Measurements from ENCODE around the gene TMTC2.

TMTC2 gene

GRCh38 chr12:83136411-83136810 lies 449.7 kb downstream of the TMTC2 start:
- no peak overlapping the region for H3K27ac ChIP-seq
- CTCF ChIA-PET = no interaction called here
- POLR2A ChIA-PET (ENCODE audit: low non-redundant PET) = no interaction called here
- no peak for TF ChIP-seq CTCF (conservative IDR thresholded peaks at IDR 0.05; ENCODE audit: low read depth)
- DNase-seq (ENCODE audit: low spot score) = no peak

- ChIA-PET POLR2A (ENCODE audit: low non-redundant PET) (no interaction called here), CTCF (no interaction called here)
- H3K27ac ChIP-seq = no peak overlapping the region
- TF ChIP-seq CTCF (conservative IDR thresholded peaks at IDR 0.05; ENCODE audit: low read depth) = no peak
- DNase-seq (ENCODE audit: low spot score) = no peak
Observed at GRCh38 chr12:83140135-83140534, 453.4 kb downstream of the TMTC2 start.

GRCh38 chr12:83141460-83141994 lies 454.8 kb downstream of the TMTC2 start:
- DNase-seq (ENCODE audit: low spot score) = no peak
- no peak overlapping the region for H3K27ac ChIP-seq
- ChIA-PET CTCF (no interaction called here), POLR2A (ENCODE audit: low non-redundant PET) (no interaction called here)
- TF ChIP-seq CTCF (conservative IDR thresholded peaks at IDR 0.05; ENCODE audit: low read depth) = no peak

- ChIA-PET POLR2A (ENCODE audit: low non-redundant PET) (no interaction called here), CTCF (no interaction called here)
- TF ChIP-seq CTCF (conservative IDR thresholded peaks at IDR 0.05; ENCODE audit: low read depth) = no peak
- no peak for DNase-seq (ENCODE audit: low spot score)
- H3K27ac ChIP-seq = no peak overlapping the region
Observed at GRCh38 chr12:83142914-83143313, 456.2 kb downstream of the TMTC2 start.

GRCh38 chr12:83143950-83144349 lies 457.2 kb downstream of the TMTC2 start:
- no peak for DNase-seq (ENCODE audit: low spot score)
- no peak for TF ChIP-seq CTCF (conservative IDR thresholded peaks at IDR 0.05; ENCODE audit: low read depth)
- no peak overlapping the region for H3K27ac ChIP-seq
- POLR2A ChIA-PET (ENCODE audit: low non-redundant PET) = no interaction called here
- CTCF ChIA-PET = no interaction called here

GRCh38 chr12:83145325-83145840 lies 458.7 kb downstream of the TMTC2 start:
- H3K27ac ChIP-seq = no peak overlapping the region
- no peak for DNase-seq (ENCODE audit: low spot score)
- CTCF ChIA-PET = interaction anchor here (0.6 kb wide), 1 partner anchor 482 kb away, joined by 3 read pairs; no protein-coding TSS in a partner anchor
- TF ChIP-seq CTCF (conservative IDR thresholded peaks at IDR 0.05; ENCODE audit: low read depth) = no peak
- POLR2A ChIA-PET (ENCODE audit: low non-redundant PET) = no interaction called here

Measured in RWPE1 (cell line).